ENCODE results near the gene TXNL4B. TPM values are rescaled to one million over a fixed set of nuclear protein-coding genes. Genes with fewer than 3 reads are reported as not detected.

The TXNL4B gene
- total RNA-seq, 1 donor from 2014 or later, result 6.8 TPM

DNA sequence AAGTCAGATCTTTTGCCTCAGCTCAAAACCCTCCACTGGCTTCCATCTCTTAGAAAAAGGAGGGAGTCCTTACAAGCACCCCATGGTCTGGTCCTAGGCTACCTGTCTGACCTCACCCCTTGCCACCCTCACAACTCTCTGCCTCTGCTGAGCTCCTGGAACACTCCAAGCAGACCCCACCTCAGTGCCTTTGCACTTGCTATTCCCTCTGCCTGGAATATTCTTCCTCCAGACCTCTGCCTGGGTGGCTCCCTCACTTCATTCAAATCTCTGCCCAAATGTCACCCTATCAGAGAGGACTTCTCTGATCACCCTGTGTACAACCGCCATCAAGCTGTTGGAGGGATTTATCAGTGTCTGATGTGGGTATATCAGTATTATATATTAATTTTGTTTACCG, 41.1 kb upstream of the TXNL4B start:
- DNase-seq (ENCODE audit: low read depth), result no peak
- H3K27me3 ChIP-seq (ENCODE audit: control insufficient read depth, insufficient read depth, low read length), result no peaks in the 10 kb centered on the region
- no peak for FAIRE-seq
- TF ChIP-seq, protein P1, sequence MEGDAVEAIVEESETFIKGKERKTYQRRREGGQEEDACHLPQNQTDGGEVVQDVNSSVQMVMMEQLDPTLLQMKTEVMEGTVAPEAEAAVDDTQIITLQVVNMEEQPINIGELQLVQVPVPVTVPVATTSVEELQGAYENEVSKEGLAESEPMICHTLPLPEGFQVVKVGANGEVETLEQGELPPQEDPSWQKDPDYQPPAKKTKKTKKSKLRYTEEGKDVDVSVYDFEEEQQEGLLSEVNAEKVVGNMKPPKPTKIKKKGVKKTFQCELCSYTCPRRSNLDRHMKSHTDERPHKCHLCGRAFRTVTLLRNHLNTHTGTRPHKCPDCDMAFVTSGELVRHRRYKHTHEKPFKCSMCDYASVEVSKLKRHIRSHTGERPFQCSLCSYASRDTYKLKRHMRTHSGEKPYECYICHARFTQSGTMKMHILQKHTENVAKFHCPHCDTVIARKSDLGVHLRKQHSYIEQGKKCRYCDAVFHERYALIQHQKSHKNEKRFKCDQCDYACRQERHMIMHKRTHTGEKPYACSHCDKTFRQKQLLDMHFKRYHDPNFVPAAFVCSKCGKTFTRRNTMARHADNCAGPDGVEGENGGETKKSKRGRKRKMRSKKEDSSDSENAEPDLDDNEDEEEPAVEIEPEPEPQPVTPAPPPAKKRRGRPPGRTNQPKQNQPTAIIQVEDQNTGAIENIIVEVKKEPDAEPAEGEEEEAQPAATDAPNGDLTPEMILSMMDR (IDR thresholded peaks at IDR 0.05; ENCODE audit: insufficient read depth, low read length, severe bottlenecking), result no peak
- H3K4me3 ChIP-seq (ENCODE audit: low read depth, low read length), result no peak overlapping the region
- no peaks in the 10 kb centered on the region for H3K36me3 ChIP-seq (ENCODE audit: control insufficient read depth, insufficient read depth, low read length)

DNA sequence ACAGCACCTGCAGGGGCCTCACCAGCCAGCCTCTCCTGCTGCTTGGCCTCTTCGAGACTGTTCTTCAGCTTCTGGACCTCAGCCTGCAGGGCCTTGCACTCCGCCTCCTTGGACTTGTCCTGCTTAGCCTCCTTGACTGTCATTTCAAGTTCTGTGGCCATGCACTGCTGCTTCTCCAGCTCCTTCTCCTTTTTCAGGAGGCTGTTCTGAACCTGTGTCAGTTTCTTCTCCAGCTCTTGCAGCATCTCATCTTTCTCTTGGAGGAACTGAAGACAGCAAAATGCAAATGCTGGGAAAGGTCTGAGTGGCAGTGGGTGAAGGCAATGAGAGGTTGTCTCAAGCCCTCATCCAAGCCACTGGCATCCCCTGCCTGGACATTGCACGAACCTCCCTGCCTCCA, 39.3 kb upstream of the TXNL4B start:
- Histone ChIP-seq H3K36me3 (ENCODE audit: control insufficient read depth, insufficient read depth, low read length) (no peaks in the 10 kb centered on the region), H3K27me3 (ENCODE audit: control insufficient read depth, insufficient read depth, low read length) (no peaks in the 10 kb centered on the region), H3K4me3 (ENCODE audit: low read depth, low read length) (no peak overlapping the region)
- DNase-seq (ENCODE audit: low read depth) (no peak), FAIRE-seq (no peak)
- TF ChIP-seq, protein P1 (IDR thresholded peaks at IDR 0.05; ENCODE audit: insufficient read depth, low read length, severe bottlenecking), result no peak

DNA sequence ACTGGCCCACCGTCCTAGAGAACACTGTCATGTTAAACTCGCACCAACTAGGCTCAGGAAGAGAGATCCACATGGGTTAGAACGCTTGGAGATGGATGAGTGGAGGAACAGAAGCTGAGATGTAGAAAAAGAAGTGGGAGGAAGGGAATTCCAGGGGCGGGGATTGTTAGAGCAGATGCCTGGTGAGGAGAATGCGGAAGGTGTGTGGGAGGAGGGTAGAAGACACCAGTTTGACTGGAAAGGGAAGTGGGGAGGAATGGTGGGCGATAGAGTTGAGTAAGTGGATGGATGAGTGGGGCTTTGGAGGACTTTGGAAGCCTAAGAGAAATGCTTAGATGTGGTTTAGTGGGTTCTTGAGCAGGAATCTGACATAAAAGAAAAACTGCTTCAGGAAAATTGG, 37.6 kb upstream of the TXNL4B start:
- FAIRE-seq (no peak), DNase-seq (ENCODE audit: low read depth) (no peak)
- TF ChIP-seq, protein P1 (IDR thresholded peaks at IDR 0.05; ENCODE audit: insufficient read depth, low read length, severe bottlenecking), result no peak
- Histone ChIP-seq H3K4me3 (ENCODE audit: low read depth, low read length) (no peak overlapping the region), H3K36me3 (ENCODE audit: control insufficient read depth, insufficient read depth, low read length) (no peaks in the 10 kb centered on the region), H3K27me3 (ENCODE audit: control insufficient read depth, insufficient read depth, low read length) (no peaks in the 10 kb centered on the region)

DNA sequence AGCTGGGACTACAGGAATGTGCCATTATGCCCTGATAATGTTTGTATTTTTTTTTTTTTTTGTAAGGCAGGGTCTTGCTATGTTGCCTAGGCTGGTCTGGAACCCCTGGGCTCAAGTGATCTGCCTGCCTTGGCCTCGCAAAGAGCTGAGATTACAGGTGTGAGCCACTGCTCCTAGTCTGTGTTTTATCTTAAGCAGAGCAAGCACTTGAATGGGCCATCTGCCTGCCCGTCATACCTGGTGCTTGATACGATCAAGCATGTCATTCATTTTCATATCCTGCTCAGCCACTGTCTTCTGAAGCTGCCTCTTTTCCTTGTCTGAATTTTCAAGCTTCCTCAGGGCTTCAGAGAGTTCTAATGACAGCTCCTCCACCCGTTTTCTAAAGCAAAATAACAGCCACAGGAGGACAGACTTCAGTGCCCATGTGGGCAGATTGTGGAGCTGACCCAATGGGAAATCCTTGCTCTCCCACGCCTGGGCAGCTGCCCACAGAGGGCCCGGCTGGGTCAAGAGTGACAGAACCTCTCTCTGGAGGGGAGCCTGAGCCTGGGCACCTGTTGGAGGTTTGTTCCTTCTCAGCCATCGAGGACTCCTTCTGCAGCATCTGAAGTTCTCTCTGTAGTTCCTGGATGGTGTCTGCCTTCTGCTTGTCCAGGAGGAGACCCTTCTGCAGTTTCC, 36.7 kb upstream of the TXNL4B start:
- Histone ChIP-seq H3K27me3 (ENCODE audit: control insufficient read depth, insufficient read depth, low read length) (no peaks in the 10 kb centered on the region), H3K36me3 (ENCODE audit: control insufficient read depth, insufficient read depth, low read length) (no peaks in the 10 kb centered on the region), H3K4me3 (ENCODE audit: low read depth, low read length) (no peak overlapping the region)
- FAIRE-seq, result no peak
- TF ChIP-seq, protein P1 (IDR thresholded peaks at IDR 0.05; ENCODE audit: insufficient read depth, low read length, severe bottlenecking), result no peak
- no peak for DNase-seq (ENCODE audit: low read depth)

DNA sequence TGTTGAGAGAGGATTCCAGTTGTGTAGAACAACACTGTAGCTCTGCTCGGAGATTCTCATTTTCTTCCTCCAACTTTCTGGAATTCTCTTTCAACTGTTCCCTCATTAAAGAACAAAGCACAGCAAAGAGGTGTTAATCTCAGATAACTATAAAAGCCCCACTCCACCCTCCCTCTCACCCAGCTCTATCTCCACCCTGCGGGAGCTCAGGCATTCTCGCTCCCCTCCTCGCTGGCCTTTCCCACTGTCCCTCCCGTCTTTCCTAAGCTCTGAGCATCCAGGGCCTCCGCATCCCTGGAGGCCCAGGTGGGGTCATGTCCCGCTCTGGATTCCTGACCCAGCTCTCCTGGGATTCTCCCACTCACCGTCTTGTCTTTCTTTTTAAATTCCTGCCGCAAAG, 35.3 kb upstream of the TXNL4B start:
- no peaks in the 10 kb centered on the region for H3K36me3 ChIP-seq (ENCODE audit: control insufficient read depth, insufficient read depth, low read length)
- no peak for DNase-seq (ENCODE audit: low read depth)
- no peak for FAIRE-seq
- TF ChIP-seq, protein P1 (IDR thresholded peaks at IDR 0.05; ENCODE audit: insufficient read depth, low read length, severe bottlenecking), result no peak
- H3K27me3 ChIP-seq (ENCODE audit: control insufficient read depth, insufficient read depth, low read length), result no peaks in the 10 kb centered on the region
- no peak overlapping the region for H3K4me3 ChIP-seq (ENCODE audit: low read depth, low read length)

DNA sequence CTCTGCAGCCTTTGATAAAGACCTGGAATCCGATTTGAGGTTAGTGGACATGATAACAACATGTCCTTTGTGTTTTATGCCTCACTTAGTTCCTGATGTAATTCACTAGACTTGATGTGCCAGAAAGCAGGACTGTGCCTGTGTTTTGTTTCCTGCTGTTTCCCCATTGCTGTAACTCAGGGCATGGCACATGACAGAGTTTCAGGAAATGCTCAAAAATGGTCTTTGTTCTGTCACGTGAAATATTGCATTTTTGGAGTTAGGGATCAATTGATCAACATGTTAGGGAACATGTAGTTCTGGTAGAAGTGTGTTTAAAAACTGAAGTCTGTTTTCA, 33.0 kb upstream of the TXNL4B start:
- FAIRE-seq, result no peak

More for the DNA sequence above, 33.0 kb upstream of the TXNL4B start:
- Histone ChIP-seq H3K36me3 (ENCODE audit: control insufficient read depth, insufficient read depth, low read length) (no peaks in the 10 kb centered on the region), H3K27me3 (ENCODE audit: control insufficient read depth, insufficient read depth, low read length) (no peaks in the 10 kb centered on the region), H3K4me3 (ENCODE audit: low read depth, low read length) (no peak overlapping the region)
- TF ChIP-seq, protein P1 (IDR thresholded peaks at IDR 0.05; ENCODE audit: insufficient read depth, low read length, severe bottlenecking), result no peak
- DNase-seq (ENCODE audit: low read depth), result no peak

Data from bronchial epithelial cell (primary cell).